Eye (tissue), 1 donor: Measurements from ENCODE around the gene TNFRSF19.
"Not testable (repeated sequence)": the region's sequence is repeated elsewhere in the genome, so short reads cannot be mapped to it uniquely, and the experiment has no call there.

Source experiments
- DNase-seq: peaks from one replicate; pipeline ENCODE4 v3.0.0-alpha.2; 2015

The TNFRSF19 gene

GRCh38 chr13:23570921-23571315, 706 bp downstream of the TNFRSF19 start:
- DNase-seq: no peak

DNA sequence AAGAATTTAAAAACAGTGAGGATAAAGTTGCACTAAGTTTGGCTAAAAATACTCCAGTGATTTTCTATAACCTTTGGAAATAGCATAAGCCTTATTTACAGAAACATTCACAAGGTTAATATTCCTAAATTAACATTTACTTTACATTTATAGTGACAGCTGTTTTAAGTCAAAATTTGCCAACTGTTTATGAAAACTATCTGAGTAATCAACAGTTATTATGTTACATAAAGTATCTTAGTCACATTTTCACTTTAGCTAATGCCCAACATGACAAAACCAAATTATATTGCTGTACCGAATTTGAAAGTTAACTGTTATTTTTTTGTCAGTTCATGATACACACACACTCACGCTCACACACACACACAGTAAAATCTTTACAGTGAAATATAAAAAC, 1.2 kb downstream of the TNFRSF19 start:
- peak; percentile 12 for DNase-seq

GRCh38 chr13:23572836-23573235, 2.6 kb downstream of the TNFRSF19 start:
- peak; percentile 24 for DNase-seq

GRCh38 chr13:23574421-23575145, 4.4 kb downstream of the TNFRSF19 start:
- no peak for DNase-seq

- DNase-seq: no peak
Measured at GRCh38 chr13:23575632-23576031, 5.4 kb downstream of the TNFRSF19 start.

GRCh38 chr13:23578411-23579071, 8.3 kb downstream of the TNFRSF19 start:
- peak; percentile 82 for DNase-seq

- peak; percentile 95 for DNase-seq
Measured at GRCh38 chr13:23579072-23579895, 9.1 kb downstream of the TNFRSF19 start.

GRCh38 chr13:23579896-23580683, 9.9 kb downstream of the TNFRSF19 start:
- peak; percentile 72 for DNase-seq

DNA sequence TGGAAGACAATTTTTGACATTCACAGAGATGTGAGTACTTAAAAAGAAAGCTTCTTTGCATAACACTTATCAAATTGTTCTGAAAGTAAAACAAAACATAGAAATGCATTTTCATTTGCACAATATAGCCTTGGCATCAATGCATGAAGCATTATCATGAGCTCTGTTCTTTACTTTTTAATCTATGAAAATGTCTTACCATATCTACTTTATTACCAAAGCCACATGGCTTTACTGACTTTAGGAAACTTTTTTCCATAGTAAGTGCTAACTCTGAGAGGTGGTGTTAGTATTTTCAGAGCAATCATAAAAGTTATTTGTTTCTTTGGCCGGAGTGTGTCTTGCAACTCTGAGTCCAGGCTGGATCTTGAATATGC, 10.5 kb downstream of the TNFRSF19 start:
- DNase-seq: peak; percentile 10

DNA sequence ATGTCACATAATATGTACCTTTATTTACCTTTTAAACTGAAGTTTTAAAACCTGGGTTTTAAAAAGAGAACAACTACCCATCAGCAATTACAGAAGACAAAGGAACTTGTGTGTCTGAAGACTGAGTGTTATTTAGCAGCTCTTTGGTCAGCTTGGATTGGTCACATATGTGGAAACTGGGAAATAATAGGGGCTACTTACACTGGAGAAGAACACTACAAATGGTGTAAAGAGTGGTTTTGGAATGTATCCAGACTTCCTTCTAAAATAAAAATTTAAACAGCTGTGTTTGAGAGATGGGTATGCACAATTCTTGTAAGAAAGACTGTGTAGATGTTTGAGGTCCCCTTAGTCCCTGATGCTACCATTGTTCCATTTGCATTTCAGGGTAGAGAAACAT, 13.3 kb downstream of the TNFRSF19 start:
- no peak for DNase-seq

GRCh38 chr13:23584275-23584674, 14.1 kb downstream of the TNFRSF19 start:
- DNase-seq: no peak

DNA sequence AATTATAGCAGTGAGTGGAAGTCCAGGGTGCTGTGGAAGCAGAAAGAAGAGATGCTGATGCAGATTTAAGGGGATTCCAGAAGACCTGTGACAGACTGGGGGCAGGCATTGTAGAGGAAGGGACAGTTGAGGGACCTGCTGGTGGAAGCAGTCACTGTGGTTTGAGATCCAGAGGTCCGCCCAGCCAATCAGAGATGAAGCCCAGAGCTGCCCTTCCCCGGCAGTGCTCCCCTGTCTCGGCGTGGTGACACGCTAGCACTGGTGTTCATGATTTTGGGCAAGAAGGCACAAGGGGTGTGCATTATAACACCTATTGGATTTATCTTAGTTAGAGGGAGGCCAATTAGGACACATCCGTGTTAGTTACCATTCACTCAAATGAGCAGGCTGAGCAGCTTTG, 16.1 kb downstream of the TNFRSF19 start:
- DNase-seq: no peak

DNA sequence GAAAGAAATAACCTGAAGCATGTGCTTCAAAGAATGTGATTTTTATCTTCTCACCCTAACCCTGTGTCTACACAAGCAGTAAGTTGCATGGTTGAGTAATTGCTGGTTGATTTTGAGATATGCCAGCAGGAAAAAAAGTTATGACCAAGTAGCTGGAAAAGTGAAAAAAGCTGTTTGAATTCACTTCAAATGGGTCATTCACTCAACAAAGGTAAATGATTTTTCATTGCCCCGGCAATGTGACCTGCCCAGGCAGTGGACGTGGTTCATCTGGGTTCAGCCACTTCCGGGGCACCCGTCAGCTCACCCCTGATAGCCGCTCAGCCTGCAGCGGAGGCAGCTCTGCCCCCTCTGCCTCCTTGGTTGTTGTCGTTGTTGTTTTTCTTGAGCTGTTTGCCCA, 18.5 kb downstream of the TNFRSF19 start:
- no peak for DNase-seq

DNA sequence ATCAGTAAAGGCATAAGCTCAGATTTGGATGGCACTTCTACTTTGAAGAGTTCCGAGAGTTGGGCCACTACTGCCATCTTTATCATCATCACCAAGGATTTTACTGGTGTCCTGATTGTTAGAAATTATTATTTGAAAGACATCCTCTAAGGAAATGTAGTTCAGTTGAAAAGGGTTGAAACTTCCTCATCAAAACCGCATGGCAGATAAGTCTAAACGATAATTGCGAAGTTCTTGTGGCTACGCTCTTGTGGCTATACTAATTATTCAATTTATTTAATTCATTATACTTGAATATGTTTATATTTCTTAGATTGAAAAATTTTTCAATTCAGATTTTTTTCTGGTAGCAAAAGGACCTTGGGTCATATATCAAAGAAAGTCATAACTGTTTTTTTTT, 22.4 kb downstream of the TNFRSF19 start:
- DNase-seq: no peak

- DNase-seq: no peak
Measured at GRCh38 chr13:23593148-23593547, 22.9 kb downstream of the TNFRSF19 start.

DNA sequence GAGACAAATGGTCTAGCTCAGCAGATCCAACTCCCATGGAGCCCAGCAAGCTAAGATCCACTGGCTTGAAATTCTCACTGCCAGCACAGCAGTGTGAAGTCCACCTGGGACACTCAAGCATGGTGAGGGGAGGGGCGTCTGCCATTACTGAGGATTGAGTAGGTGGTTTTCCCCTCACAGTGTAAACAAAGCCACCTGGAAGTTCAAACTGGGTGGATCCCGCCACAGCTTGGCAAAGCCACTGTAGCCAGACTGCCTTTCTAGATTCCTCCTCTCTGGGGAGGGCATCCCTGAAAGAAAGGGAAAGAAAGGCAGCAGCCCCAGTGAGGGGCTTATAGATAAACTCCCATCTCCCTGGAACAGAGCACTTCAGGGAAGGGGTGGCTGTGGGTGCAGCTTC, 24.1 kb downstream of the TNFRSF19 start:
- DNase-seq: not testable (repeated sequence)

DNA sequence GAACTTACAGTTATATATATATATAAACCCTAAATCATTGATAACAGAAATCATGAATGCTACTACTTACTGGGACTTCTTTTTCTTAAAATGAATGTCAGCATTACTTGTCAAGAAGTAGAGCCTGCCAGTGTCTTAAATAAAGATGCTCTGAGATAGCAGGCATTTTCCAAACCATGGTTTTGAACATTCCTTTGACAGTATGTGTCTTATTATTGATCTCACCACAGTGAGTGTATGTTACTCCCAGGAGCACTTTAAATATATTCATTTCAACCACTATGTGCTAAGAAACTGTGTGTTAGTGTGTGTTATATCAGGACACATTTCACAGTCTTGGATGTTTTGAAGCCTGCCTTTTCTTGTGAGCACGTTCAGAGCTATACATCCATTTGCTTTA, 28.2 kb downstream of the TNFRSF19 start:
- no peak for DNase-seq

GRCh38 chr13:23599083-23599925, 29.1 kb downstream of the TNFRSF19 start:
- no peak for DNase-seq

GRCh38 chr13:23600100-23600499, 29.9 kb downstream of the TNFRSF19 start:
- DNase-seq: no peak

DNA sequence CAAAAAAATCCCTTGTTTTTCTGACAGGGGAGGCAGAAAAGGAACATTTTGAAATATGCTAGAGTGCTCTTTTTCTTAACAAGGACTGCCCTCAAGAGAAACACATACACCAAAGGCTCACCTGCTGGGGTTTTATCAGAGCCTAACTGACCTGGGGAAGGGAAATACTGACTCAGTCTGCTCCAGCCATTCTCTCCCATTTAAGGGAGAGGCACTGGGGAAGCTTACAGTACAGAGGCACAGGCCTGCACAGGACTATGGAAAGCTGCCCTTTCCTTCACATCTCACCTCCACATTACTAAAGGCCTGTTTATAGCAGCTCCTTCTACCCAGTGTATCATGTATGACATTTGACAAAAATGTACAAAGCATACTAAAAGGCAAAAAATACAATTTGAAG, 30.3 kb downstream of the TNFRSF19 start:
- DNase-seq: no peak

- no peak for DNase-seq
Measured at GRCh38 chr13:23605831-23606230, 35.6 kb downstream of the TNFRSF19 start.

GRCh38 chr13:23608138-23608537, 37.9 kb downstream of the TNFRSF19 start:
- DNase-seq: no peak
